ENCODE measurements around the gene ACSM3. TPM values are rescaled to one million over a fixed set of nuclear protein-coding genes. Genes with fewer than 3 reads are reported as not detected.
A peak's percentile ranks its signal among the peaks of the same experiment; 100 is the strongest.

ACSM3 gene
- total and polyA plus RNA-seq, 9 of the 15 experiments (the other 6 are each of a cell fraction or from before 2014, with no cell fraction given): 112 to 420 (median 182) TPM

DNA sequence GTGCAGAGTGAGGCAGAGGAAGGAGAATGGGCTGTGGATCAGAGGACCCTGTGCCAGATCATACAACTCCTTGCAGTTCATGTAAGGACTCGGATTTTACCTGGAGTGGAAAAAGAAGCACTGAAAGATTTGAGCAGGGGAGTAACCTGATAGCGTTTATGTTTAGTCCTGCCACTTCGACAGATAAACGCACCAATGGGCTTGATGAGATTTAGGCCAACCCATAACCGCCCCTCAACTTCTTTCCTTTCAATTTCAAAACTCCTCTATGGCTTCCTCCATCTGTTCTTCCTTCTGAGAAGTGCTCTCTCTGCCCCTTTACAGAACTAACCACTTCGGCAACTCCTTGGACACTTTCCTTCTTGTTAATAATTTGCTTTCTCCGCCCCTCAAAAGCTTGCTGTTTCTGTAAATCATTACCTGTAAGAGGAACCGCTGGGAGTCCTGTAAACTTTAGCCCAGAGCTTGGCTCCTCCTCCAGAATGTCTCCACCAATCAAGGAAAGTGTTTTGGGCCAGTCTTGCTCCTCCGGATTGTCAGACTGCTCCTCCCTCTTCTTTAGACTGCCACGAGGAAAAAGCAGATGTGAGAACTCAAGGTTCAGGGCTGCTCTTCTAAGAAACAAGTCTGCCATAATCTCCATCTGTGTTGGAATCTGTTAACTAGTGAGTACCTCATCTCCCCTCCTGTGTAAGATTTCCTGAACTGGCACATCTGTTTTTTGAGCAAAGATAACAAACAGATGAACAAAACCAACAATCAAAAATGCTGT, at the start of gene ACSM3 (continued):
- TF ChIP-seq ZNF146 (CRISPR knock-in tag; IDR thresholded peaks at IDR 0.05; ENCODE audit: unreplicated experiment) (no peak), NELFE (IDR thresholded peaks at IDR 0.05; ENCODE audit: insufficient read depth, insufficient read length) (no peak), DMBX1 (CRISPR knock-in tag; IDR thresholded peaks at IDR 0.05; ENCODE audit: borderline replicate concordance) (peak; percentile 59; the same call in 1 of the 2 replicates), SUPT5H (IDR thresholded peaks at IDR 0.05) (peak; percentile 56), MYC (IDR thresholded peaks at IDR 0.05; ENCODE audit: low read depth, low read length) (peak; percentile 90), MYC (CRISPR knock-in tag; IDR thresholded peaks at IDR 0.05; ENCODE audit: borderline replicate concordance, low read depth) (no peak), NFIC (IDR thresholded peaks at IDR 0.05) (no peak), HIVEP1 (CRISPR knock-in tag; IDR thresholded peaks at IDR 0.05) (no peak), SMARCE1 (IDR thresholded peaks at IDR 0.05) (no peak), HBP1 (CRISPR knock-in tag; IDR thresholded peaks at IDR 0.05) (0 out of 2 replicates have a peak, but pooled peaks have one; percentile 35), ZNF436 (CRISPR knock-in tag; IDR thresholded peaks at IDR 0.05) (no peak), MYNN (IDR thresholded peaks at IDR 0.05) (no peak), MYNN (CRISPR knock-in tag; IDR thresholded peaks at IDR 0.05) (no peak), RB1 (IDR thresholded peaks at IDR 0.05; ENCODE audit: low read depth) (no peak), FOXA3 (CRISPR knock-in tag; conservative IDR thresholded peaks at IDR 0.05 in 1 of 2, IDR thresholded peaks at IDR 0.05 in 1 of 2) (peak in 1 of 2 experiments; percentile 31; a peak in 1 of 4 replicates), TAF7 (tag; IDR thresholded peaks at IDR 0.05) (no peak), CBX2 (IDR thresholded peaks at IDR 0.05; ENCODE audit: insufficient read depth, low read length, poor library complexity, severe bottlenecking) (no peak), KLF10 (CRISPR knock-in tag; IDR thresholded peaks at IDR 0.05) (no peak)
- TF ChIP-seq, protein P1, sequence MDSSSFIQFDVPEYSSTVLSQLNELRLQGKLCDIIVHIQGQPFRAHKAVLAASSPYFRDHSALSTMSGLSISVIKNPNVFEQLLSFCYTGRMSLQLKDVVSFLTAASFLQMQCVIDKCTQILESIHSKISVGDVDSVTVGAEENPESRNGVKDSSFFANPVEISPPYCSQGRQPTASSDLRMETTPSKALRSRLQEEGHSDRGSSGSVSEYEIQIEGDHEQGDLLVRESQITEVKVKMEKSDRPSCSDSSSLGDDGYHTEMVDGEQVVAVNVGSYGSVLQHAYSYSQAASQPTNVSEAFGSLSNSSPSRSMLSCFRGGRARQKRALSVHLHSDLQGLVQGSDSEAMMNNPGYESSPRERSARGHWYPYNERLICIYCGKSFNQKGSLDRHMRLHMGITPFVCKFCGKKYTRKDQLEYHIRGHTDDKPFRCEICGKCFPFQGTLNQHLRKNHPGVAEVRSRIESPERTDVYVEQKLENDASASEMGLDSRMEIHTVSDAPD (CRISPR knock-in tag; IDR thresholded peaks at IDR 0.05): no peak
- TF ChIP-seq, protein P2, sequence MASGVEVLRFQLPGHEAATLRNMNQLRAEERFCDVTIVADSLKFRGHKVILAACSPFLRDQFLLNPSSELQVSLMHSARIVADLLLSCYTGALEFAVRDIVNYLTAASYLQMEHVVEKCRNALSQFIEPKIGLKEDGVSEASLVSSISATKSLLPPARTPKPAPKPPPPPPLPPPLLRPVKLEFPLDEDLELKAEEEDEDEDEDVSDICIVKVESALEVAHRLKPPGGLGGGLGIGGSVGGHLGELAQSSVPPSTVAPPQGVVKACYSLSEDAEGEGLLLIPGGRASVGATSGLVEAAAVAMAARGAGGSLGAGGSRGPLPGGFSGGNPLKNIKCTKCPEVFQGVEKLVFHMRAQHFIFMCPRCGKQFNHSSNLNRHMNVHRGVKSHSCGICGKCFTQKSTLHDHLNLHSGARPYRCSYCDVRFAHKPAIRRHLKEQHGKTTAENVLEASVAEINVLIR (CRISPR knock-in tag; IDR thresholded peaks at IDR 0.05): no peak
- TF ChIP-seq, protein P3, sequence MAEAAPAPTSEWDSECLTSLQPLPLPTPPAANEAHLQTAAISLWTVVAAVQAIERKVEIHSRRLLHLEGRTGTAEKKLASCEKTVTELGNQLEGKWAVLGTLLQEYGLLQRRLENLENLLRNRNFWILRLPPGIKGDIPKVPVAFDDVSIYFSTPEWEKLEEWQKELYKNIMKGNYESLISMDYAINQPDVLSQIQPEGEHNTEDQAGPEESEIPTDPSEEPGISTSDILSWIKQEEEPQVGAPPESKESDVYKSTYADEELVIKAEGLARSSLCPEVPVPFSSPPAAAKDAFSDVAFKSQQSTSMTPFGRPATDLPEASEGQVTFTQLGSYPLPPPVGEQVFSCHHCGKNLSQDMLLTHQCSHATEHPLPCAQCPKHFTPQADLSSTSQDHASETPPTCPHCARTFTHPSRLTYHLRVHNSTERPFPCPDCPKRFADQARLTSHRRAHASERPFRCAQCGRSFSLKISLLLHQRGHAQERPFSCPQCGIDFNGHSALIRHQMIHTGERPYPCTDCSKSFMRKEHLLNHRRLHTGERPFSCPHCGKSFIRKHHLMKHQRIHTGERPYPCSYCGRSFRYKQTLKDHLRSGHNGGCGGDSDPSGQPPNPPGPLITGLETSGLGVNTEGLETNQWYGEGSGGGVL (CRISPR knock-in tag; IDR thresholded peaks at IDR 0.05): no peak

Measured in K562 (cell line).